GM21447 (cell line): ENCODE data around the gene MIER1.

Experiments
- ATAC-seq: cut with Tn5 transposase; IDR thresholded peaks from one replicate; pipeline ENCODE4 v1.9.1; 2021; ENCODE audit not compliant: unreplicated experiment

Gene MIER1

DNA sequence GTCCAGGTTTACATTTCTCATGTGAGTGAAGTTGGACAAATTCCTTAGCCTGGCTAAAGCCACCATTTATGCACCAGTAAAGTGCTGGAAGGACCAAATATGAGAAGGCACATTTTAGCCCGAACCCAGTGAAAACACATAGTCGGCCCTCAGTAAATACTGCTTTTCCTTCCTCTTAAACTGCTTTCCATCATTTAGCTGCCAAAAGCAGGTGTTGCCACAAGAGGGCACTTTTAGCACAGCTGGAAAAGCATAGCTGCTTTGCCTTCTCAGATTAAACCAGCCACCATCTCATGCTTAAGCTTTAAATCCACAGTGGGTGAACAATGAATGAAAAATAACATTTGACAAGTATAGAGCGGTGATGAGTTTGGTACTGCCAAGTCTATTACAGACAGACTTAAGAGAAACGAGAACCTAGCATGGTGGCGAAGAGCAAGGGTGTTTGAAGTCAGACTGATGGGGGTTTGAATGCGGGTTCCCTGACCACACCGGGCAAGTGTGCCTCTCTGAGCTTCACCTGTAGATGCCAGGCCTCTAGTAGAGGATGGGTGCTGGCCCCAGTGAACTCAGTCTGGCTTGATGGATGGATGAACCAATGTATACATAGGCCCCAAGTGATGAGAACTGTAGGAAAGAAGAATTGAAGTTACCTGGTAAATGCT is 71.4 kb downstream of the MIER1 start:
- ATAC-seq, result peak; percentile 85

DNA sequence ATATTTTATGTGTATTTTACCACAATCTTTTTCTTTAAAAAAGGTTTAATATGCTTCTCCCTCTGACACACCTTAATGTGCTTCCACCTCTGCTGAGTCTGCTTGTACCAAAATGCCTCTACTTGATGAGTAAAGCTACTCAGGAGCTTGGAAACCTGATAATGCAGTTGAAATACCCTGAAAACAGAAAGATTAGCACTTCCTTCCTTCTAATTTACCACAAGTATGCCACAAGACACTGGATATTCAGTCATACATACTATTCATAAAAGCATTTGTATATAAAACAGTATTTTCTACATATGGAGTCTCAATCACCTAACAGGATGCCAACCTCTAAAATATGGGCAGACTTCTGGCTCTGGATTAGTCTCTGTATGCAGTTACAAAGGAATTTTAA is 74.2 kb downstream of the MIER1 start:
- no peak for ATAC-seq

DNA sequence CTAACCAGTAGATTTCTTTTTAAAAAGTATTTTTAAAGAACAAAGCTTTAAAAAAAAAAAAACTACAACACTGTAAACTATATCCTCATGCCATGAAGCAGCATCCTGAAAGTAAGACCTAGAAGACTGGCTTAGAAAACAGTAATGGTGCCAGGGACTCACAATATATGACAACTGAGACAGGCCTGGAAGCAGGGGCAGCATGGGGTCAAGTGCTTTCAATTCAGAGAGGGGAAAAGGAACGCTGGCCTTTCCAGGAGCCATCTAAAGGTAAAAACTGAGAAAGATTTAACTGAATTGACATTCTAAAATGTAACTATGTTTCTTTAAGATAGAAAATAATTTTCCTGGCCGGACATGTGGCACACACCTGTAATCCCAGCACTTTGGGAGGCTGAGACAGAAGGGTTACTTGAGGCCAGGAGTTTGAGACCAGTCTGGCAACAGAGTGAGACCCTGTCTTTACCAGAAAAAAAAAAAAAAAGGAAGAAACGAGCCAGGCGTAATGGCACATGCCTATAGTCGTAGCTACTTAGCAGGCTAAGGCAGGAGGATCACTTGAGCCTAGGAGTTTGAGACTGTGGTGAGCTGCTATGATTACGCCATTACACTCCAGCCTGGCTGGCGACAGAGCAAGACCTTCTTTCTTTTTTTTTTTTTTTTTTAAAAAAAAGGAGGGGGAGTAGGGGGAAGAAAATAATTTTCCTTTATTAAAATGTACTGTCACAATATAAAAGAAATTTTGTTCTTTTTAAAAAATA is 75.0 kb downstream of the MIER1 start:
- no peak for ATAC-seq

DNA sequence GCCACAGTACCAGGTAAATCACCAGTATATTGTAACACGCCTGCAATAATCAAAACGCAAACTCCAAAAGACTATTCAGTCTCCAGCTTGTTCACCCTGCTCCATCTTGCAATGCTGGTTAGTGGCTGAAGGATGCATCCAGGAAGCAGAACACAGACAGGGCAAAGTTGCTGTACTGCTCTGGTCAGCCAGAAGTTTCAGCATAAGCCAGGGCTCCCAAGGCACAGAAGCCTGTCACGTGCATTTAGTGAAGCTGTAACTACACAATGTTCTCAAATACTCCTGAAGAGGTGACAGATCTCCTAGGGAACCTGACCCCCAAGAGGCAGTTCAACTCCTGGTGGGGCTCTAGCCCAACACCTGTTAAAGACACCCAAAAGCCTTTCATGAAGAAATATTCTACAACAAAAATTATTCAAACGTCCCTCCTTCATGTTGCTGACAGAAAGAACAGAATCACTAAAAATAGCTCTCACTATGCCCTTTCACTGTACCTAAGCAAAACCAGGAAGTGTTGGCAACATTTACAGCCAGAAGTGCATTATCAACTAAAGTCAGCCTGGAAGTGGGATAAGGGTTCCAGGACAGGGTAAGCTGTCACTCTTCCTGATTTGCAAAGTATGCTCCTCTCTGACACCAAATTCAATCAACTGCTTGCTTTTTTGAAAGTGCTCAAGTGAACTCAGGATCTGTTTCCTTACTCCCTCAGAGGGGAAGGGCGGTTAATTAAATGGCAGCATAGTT is 77.1 kb downstream of the MIER1 start:
- no peak for ATAC-seq

DNA sequence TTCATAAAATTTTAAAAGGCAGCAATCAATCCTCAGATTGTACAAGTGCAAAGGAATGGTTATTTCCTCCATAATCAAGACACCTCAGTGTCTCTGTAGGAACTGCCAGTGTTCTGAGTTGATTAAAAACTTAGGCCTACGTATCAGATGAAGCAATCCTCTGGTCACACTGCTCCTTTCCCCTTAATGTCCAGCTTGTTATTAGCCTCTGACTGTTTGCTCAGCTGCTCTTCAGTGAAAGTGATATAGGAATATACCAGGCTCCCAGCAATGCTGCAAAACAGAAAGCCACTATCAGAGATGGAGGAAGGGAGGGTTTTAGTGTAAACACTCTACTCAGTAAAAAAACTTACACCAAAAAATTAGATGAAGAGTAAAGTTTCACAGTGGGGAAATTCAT is 79.4 kb downstream of the MIER1 start:
- no peak for ATAC-seq

DNA sequence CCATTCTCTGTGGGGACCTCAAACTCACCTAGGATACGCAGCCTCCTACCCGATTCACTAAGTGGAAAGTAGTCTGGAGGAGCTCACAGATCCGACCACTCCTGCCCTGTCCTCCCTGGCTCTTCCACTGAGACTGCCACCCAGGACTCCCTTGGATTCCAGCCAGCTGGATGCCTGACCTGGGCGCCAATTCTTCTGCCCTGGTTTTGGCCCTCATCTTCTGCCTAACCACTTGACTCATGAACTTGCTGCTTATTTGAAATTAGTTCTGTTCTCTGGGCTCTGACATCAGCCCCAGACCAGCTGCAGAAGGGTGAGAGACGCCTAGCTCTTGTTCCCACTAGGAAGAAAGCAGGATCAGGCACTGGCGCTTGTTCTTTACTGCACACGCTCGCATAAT is 80.3 kb downstream of the MIER1 start:
- no peak for ATAC-seq

DNA sequence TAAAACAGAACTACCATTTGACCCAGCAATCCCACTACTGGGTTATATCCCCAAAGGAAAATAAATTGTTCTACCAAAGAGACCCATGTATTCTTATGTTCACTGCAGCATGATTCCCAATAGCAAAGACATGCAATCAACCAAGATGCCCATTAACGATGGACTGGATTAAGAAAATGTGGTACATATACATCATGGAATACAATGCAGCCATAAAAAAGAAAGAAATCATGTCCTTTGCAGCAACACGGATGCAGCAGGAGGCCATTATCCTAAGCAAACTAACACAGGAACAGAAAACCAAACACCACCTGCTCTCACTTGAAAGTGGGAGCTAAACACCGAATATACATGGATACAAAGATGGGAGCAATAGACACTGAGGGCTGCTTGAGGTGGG is 85.0 kb downstream of the MIER1 start:
- ATAC-seq, result no peak

DNA sequence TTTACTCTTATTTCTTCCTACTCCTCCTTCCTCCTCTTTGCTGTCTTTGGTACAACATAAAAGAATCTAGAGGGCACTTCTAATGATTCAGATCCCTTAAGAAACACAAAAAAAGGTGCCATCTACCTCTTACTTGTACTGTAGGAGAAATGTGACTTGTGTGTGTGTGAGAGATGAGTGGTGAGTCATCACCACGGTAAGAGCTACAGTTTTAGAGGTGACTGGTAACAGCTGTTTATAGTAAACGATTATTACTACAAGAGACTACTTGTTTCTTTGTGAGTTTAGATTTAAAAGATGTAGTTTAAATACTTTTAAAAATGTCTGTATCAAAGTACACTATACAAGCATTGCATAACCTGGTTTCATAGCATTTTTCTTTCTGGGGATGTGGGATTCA is 88.8 kb downstream of the MIER1 start:
- no peak for ATAC-seq

DNA sequence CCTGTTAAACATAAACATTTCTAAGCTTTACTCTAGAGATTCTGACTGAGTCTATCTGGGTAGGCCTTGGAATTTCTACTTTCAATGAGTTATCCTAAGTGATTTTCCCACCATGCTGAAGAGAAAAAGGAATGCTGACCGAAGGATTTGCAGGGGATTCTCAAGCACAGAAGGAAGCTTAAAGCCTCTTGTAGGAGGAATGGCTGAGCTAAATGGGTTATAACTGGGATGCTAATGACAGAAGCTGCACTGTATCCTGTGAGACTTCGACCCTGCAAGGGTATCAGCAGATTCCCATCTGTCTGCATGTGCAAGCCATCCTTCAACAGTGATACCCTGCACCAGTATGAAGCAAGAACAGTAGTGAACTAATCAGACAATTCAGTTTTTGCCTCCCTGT is 93.8 kb downstream of the MIER1 start:
- ATAC-seq, result no peak

DNA sequence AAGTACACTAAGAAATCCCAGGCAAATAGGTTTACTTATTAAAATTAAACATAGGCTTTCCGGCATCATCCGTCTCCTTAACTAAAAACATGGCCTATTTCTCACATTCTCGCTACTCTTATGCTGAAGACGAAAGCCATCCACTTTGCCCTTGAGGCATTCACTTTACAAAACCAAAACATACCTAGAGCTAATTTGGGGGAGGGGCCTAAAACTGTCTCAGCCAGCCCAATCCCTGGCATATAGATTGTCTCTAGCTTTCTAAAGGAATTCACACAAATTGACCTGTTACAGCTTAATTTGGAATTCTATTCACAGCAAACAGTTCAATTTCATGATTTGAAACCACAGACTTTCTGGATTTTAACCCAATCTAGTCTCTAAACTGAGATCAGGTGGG is 94.3 kb downstream of the MIER1 start:
- ATAC-seq, result no peak

DNA sequence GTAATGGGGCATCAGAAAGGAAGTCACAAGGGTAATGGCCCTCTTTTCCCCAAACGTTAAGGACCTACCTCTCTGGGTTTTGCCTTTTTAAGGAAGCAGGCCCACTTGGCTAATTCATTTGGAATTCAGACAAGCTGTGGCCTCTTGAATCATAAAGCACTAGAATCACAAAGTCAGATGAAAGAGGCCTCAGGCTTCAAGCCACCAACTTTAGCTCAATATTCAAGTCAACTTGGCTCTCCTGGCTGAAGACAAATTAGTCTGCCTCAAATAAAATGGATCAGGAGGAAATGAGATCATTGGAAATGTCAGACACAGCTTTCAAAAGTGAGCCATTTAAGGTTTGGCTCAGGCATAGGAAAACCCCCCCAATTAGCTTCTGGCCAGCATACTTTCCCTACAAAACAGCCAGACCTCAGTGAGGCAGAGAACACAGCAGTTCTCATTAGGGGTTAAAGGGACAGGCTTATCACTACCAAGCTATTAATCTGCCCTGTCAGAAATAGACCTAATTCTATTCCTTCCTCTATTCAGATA is 94.9 kb downstream of the MIER1 start:
- no peak for ATAC-seq

DNA sequence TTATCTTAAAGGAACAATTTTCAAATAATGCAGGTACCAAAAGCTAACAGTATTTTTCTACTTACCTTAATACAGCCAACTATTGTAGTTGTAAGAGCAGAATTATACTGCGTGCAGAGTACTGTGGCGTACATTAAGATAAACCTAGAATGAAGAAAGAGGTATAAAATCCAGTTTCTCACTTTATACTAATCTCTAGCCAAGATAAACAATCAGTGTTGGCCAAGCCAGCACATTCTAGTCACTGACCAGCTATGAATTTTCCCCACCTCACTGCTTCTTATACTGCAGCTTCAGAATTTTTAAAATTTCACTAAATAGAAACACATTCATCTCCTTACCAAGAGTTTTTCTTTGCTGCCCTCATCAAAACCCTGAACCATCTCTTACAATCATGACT is 95.5 kb downstream of the MIER1 start:
- ATAC-seq, result no peak

DNA sequence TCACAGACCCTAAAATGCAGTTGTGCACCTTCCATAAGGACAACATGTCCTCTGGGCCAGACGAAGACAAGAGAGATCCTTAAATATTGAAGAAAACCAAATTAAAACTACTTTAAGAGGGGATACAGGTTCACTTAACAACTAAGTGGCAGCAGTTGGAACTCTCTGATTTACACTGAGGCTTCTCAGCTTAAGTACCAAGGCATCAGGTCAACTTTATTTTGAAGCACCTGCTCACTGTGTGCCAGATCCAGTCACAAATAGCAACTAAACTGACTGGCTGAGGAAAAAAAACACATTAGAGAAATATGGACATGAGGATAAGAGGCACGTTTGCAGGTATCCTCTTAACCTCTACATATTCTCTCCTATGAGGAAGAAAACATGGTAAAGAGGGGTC is 96.0 kb downstream of the MIER1 start:
- ATAC-seq, result no peak

DNA sequence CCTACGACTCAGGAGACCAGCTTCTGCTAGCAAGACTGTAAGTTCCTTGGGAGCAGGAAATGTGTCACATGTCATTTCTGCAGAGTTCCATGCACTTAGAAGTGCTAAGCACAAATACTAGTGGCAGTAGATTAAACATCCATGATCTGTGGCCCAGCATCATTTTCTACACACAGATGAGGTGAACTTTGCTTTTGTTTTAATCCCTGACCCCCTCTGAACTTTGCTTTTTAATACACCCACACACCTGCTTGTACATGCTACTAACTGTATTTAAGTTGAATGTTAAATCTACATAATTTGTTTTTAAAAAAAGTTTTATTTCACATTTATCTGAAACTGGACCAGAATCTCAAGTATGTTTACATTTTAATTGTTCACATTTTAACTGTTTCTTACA is 104.7 kb downstream of the MIER1 start:
- ATAC-seq, result no peak

DNA sequence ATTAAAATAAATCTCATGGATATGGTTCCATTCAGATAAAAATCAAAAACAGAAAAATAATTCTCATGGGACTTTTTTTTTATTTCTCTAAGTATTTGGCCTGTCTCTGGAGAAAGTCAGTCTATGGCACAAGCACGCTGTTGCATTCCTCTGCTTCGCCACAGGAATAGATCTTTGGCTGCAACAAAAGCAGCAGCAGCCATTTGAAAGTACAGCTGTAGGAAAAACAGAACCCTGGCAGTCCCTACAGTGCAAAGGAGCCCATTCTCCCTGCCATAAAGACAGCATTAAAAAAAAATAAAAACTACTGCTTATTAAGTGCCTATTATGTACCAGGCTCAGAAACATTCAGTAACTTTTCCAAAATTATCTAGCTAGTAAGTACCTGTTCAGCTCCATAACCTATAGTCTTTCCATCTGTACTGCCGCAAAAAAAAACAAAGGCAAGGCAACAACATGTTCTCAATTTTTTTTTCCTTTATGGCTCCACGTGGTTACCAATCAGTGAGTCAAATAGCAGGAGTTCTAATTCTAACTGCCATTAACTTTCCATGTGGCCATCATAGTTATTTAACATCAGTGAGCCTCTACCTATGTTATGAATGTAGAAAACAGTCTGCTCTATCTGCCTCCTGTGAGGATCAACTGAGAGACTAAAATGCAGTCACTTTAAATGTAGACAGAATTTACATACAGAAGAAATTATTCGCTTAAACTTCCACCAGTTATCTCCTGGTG is 106.5 kb downstream of the MIER1 start:
- ATAC-seq, result no peak

DNA sequence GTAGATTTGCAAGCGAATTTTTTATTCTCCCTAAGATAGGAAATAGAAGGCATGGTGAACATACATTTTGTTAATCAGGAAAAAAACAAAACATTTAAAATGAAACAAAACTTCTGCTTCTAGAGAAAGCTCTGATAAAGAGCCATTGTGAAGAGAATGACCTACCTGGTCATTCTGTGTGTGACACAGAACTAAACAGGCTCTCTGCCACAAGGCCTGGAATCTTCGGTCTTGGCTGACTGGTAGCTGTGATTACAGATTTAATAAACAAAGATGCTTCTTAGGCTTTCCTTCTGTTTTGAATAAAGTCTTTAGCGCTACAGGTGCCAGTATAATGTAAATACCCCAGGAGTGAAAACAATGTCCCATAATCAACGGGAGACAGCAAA is 107.1 kb downstream of the MIER1 start:
- ATAC-seq, result no peak
